ENCODE measurements around the gene STIM1.

- TF ChIP-seq, protein P1, sequence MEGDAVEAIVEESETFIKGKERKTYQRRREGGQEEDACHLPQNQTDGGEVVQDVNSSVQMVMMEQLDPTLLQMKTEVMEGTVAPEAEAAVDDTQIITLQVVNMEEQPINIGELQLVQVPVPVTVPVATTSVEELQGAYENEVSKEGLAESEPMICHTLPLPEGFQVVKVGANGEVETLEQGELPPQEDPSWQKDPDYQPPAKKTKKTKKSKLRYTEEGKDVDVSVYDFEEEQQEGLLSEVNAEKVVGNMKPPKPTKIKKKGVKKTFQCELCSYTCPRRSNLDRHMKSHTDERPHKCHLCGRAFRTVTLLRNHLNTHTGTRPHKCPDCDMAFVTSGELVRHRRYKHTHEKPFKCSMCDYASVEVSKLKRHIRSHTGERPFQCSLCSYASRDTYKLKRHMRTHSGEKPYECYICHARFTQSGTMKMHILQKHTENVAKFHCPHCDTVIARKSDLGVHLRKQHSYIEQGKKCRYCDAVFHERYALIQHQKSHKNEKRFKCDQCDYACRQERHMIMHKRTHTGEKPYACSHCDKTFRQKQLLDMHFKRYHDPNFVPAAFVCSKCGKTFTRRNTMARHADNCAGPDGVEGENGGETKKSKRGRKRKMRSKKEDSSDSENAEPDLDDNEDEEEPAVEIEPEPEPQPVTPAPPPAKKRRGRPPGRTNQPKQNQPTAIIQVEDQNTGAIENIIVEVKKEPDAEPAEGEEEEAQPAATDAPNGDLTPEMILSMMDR (IDR thresholded peaks at IDR 0.05; ENCODE audit: low read length): no peak
- TF ChIP-seq EZH2 (IDR thresholded peaks at IDR 0.05; ENCODE audit: borderline replicate concordance, low read length): no peak
Measured at GRCh38 chr11:3939211-3939610, 83.7 kb downstream of the STIM1 start.

Data from OCI-LY1 (cell line).